Activated naive CD8-positive, alpha-beta T cell treated with anti-CD3 and anti-CD28 coated beads, Interleukin-2, amount 50 U/mL, for 16 hours (primary cell): ENCODE measurements around the gene FUT1.
"Not testable (repeated sequence)": the region's sequence is repeated elsewhere in the genome, so short reads cannot be mapped to it uniquely, and the experiment has no call there.

Experiments
- DNase-seq: peaks from one replicate; pipeline ENCODE4 v3.0.0-alpha.2; 2020; ENCODE audit warnings: low read depth, low spot score

The FUT1 gene

DNA sequence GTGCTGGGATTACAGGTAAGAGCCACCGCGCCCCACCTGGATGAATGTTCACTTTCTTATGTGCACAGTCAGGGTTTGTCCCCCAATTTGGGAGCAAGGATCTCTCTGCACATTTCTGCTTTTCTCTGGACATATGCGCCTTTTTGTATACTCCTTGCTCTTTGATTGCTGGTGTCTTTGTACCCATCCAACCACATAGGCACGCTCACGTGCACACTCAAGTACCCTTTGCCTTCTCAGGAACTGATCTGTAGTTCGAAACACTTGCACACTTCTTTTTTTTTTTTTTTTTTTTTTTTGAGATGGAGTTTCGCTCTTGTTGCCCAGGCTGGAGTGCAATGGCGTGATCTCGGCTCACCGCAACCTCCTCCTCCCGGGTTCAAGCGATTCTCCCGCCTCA, 34.3 kb downstream of the FUT1 start:
- DNase-seq, result not testable (repeated sequence)

DNA sequence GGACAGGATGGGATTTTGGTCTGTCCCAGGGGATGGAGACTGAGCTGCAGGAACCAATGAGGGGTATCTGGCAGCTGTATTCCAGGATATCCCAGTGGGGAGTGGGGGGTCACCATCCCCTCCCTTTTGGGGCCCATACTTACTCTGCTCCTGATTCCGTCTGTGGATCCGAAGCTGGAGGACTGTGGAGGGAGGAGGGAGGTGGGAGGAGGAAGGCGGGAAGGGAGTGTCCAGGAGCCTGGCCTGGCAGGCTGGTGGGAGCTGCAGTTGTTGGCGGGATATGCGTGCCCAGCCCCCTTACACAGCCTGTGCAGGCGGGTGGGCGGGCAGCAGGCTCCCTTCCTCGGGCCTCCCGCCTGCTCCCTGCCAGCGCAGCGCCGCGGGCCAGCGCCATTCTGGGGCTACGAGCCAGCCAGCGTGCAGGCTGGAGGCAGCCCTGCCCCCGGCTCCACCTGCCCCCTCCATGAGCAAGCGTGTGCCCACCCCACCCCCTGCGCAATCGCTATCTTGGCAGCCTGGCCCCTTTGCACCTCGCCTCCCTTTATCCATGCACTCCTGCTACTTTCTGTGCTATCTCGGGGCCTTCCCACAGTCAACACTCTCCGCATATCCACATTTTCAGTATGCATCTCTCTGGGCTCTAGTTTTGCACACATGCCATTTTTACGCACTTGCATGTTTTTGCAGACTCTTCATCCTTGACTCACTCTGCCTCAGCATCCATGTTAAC, 35.7 kb downstream of the FUT1 start:
- no peak for DNase-seq

DNA sequence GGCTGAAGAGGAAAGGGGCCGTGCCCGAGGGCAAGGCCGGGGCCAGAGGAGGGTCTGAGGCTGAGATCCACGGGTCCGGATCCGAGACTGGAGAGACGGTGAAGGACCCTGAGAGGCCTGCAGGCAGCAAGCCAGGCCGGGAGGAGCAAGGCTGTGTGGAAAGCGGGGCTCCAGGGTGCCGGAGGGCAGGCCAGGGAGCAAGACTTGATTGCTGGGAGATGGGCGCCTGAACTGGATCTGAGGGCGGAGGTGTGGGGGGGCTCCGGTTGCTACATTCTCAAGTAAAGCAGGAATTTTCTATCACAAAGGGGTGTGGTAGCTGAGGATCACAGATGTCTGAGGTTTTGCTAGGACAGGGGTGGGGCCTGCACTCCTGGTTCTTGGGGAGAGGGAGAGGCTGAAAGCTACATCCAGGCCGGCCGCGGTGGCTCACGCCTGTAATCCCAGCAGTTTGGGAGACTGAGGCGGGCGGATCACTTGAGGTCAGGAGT, 36.7 kb downstream of the FUT1 start:
- DNase-seq, result no peak

DNA sequence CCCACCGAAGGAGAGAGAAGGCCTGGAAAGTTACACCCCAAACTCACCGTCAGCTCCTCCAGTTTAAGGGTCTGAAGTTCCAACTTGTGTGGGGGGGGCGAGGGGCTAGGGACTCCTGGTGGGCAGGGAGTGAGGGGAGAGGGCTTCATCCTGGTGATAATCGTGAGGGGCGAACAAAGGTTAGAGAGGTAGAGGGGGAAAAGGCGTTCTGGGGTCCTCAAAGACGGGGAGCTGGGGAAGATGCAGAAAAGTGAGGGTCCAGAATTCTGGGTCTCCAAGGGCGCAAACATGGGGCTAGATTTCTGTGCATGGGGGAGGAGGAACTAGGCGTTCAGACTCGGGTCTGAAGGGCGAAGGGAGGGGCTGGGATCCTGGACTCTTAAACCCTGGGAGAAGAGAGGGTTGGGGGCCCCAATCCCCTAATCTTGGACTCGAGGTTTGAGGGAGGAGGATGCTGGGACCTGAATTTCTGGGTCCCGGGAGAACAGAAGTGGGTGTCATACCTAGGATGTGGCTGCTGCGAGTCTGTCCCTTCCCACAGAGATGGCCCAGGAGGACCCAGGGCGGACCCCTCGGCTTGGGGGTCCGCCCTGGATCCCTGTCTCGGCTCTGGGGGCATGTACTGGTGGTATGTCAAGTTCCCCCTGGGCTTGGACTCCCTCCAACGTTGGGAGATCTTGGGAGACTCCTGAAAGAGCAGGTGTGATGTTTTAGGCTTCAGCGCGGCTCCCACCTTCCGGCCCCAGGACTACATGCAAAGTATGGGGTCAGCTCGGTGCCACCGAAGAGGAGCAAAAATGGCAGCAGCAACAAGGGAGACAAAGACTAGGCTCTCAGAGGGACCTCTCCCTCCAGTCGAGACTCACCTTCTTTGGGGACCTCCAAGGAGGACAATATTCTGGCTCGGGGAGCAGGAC, 37.4 kb downstream of the FUT1 start:
- no peak for DNase-seq

DNA sequence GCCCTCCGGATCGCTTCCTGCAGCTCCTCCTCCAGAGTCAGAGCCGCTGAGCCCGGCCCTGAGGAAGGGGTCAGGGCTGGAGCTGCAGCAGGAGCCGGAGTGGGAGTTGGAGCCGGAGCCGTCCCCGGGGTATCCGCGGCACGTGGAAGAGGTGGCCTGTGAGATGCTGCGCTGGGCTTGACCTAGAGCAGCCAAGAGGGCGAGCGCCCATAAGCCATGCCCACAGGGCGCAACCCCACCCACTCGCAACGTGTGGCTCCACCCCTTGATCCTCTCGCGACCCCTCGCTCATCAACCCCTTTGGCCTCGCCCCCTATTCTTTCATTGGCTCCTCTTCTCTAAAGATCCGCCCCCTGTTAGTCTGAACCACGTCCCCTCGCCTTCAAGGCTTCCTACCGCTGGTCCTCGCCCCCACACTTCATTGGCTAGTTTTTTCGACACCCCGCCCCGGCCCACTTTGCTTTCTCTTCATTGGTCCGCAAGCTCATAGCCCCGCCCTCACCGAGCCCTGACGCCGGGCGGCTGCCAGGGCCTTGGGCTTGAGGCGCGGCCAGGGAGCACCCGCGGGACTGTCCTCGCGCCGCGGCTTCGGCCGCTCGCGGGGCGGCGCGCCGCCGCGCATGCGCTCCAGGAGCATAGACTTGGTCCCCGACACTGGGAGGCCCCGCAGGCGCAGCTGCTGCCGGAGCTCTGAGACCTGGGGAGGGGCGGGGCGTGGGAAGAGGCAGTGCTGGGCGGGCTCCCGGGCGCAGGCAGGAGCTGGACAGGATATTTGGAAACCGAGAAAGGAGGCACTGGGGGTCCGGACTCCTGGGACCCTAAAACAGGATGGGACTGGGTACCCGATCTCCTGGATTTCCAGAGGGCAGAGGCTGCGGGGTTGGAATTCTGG, 38.3 kb downstream of the FUT1 start:
- peak; percentile 93 for DNase-seq

DNA sequence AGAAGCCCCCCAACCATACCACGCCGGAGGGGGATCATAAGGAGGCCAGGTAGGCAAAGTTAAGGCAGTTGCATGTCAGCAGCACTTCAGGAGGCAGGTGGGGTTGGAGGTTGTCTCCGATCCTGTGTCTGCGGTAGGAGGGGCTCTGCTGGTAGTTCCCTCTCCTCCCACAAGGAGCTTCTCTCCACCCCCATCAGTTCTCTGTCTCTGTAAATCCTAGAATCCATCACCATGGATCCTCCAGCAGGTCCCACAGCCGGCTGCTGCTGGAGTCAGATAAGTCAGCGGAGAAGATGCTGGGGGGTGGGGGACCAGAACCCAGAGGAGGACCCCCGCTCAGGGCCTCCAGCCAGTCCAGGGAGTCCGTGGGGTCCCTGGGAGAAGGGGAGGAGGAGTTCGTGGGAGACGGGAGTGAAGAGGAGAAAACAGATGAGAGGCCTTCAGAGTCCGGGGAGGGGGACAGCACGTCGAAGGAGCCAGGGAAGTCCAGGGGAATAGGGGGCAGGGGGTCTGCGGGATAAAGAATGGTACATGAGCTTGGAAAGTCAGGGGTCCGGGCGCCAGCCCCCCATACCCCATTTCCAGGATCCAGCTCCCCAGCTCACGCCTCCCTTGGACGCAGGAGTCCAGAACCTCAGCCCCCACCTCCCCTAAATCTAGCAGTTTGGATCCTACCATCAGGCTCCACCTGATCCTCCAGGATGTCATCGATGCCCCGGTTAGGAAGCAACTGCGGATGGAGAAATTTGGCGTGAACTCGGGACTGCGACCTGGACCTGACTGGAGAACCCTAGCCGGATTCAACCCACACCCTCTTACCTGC, 39.2 kb downstream of the FUT1 start:
- DNase-seq, result no peak

DNA sequence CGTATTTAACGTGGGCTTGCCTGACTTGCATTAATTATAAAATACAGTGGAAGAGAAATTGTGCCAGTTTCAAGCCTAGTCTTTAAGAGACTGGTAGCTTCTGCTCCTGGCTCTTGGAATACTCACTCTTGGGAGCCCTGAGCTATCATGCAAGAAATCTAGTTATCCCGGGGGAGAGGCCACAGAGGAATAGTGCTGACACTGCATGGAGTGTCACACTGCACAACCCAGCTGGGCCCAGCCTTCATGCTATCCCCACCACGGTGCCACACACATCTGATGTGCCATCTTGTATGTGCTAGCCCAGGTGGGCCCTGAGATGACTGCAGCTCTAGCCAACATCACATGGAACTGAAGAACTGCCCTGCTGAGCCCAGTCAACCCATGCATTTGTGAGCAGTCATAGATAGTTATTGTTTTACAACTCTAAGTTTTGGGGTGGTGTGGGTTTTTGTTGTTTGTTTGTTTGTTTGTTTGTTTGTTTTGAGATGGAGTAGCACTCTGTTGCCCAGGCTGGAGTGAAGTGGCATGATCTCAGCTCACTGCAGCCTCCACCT, 41.3 kb downstream of the FUT1 start:
- DNase-seq, result no peak

DNA sequence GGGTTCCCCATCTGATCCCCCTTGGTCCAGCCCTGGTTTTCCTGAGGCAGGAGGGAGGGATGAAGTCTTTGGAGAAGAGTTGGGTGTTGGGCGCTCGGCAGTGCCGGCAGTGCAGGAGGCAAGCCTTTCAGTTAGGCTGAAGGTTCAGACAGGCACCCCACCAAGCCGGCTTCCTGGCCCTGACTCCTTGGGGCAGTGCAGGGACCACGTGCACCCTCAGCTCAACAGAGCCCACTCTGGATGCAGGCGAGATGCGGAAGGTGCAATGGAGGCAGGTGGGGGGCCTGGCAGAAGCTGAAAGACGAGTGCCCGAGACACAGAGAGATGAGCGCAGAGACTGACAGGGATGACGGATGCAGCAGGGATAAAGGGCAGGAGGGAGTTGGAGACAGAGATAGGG, 44.0 kb downstream of the FUT1 start:
- DNase-seq, result no peak

DNA sequence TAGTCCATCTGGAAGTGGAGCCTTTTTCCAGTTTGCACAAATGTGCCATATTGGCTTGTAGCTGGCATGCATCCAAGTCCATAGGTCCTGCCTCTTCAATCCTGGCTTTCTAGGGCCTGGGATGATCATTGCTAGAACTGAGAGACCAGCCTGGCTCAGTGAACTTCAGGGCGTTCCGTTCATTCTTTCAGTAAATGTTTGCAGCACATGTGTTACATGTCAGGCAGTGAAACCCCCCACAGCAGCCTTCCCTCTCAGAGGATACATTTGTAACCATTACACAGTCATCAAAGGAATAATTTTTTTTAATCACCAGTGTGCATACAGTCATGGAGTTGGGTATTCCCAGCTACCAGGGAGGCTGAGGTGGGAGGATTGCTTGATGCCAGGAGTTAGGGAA, 47.0 kb downstream of the FUT1 start:
- no peak for DNase-seq

DNA sequence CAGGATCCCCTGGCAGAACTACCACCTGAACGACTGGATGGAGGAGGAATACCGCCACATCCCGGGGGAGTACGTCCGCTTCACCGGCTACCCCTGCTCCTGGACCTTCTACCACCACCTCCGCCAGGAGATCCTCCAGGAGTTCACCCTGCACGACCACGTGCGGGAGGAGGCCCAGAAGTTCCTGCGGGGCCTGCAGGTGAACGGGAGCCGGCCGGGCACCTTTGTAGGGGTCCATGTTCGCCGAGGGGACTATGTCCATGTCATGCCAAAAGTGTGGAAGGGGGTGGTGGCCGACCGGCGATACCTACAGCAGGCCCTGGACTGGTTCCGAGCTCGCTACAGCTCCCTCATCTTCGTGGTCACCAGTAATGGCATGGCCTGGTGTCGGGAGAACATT, 49.1 kb downstream of the FUT1 start:
- DNase-seq, result no peak

DNA sequence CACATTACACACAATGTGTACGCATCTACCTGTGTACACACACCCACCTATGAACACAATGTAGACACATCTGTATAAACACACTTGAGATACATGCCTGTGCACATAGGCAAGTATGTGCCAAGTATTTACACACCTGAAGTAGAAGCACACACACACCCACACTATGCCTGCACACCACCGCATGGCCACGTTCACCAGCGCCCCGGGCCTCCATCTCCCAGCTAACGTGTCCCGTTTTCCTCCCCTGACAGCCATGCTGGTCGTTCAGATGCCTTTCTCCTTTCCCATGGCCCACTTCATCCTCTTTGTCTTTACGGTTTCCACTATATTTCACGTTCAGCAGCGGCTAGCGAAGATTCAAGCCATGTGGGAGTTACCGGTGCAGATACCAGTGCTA, 49.7 kb downstream of the FUT1 start:
- DNase-seq, result no peak

DNA sequence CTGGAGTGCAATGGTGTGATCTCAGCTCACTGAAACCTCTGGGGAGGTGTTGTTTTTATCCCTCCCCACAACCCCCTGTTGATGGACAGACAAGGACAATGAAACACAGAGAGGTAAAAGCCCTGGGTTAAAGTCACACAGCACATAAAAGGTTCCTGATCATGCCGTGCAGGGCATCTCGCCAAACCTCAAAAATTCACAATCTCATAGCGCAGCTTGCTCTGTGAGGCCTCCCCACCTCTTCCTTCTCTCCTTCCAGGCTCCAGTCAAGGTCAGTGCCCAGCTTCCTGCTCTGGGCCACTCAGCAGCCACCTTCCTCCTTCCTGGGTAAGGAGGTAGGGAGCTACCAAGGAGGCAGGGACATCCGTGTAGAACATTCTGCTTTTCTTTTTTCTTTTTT, 54.4 kb downstream of the FUT1 start:
- no peak for DNase-seq
